HepG2 (cell line): ENCODE results near the gene SLC25A11. TPM values are rescaled to one million over a fixed set of nuclear protein-coding genes. Genes with fewer than 3 reads are reported as not detected.

Experiments
- HES4 ChIP-seq: sonication (generic); formaldehyde crosslinking; IDR thresholded peaks from 2 replicates; pipeline ENCODE4 v1.9.0; 2021; ENCODE audit warnings: mild to moderate bottlenecking, missing genetic modification reagents, borderline replicate concordance
- PCBP2 ChIP-seq: fragments of 200-400 bp; formaldehyde crosslinking; optimal IDR thresholded peaks from 2 replicates; pipeline ENCODE3; 2018; ENCODE audit warnings: low read length, low read depth; ENCODE audit not compliant: poor library complexity, severe bottlenecking
- PHF5A ChIP-seq: IDR thresholded peaks from one replicate; pipeline ENCODE4 v1.6.1; 2018; ENCODE audit warnings: low read depth, missing genetic modification reagents; ENCODE audit not compliant: unreplicated experiment
- REST ChIP-seq, 2 experiments: IDR thresholded peaks; 2 replicates each; pipeline ENCODE4 v1.6.1; 2011 to 2012; ENCODE audit warnings: low read length in 2 of 2, borderline replicate concordance in 1 of 2, low read depth in 1 of 2, mild to moderate bottlenecking in 1 of 2, moderate library complexity in 1 of 2
- REXO4 ChIP-seq: sonication (generic); formaldehyde crosslinking; IDR thresholded peaks from 2 replicates; pipeline ENCODE4 v1.8.0; 2022; ENCODE audit warnings: missing genetic modification reagents, mild to moderate bottlenecking, borderline replicate concordance
- SIN3A ChIP-seq: IDR thresholded peaks from 2 replicates; pipeline ENCODE4 v1.6.1; 2011; ENCODE audit warnings: low read depth, mild to moderate bottlenecking, control low read depth, low read length, borderline replicate concordance
- SMARCE1 ChIP-seq: fragments of 450-650 bp; IDR thresholded peaks from 2 replicates; pipeline ENCODE4 v1.6.1; 2017; ENCODE audit warnings: borderline replicate concordance
- SNAPC2 ChIP-seq: sonication (generic); formaldehyde crosslinking; IDR thresholded peaks from 2 replicates; pipeline ENCODE4 v1.8.1; 2022; ENCODE audit warnings: mild to moderate bottlenecking, missing genetic modification reagents
- SRF ChIP-seq: IDR thresholded peaks from 2 replicates; pipeline ENCODE4 v1.6.1; 2011; ENCODE audit warnings: mild to moderate bottlenecking, low read depth, low read length, moderate library complexity
- TFE3 ChIP-seq: IDR thresholded peaks from 2 replicates; pipeline ENCODE4 v1.6.1; 2016
- TOE1 ChIP-seq: sonication (generic); formaldehyde crosslinking; IDR thresholded peaks from 2 replicates; pipeline ENCODE4 v1.4.0; 2020; ENCODE audit warnings: mild to moderate bottlenecking, missing genetic modification reagents
- TRIM22 ChIP-seq: fragments of 450-650 bp; IDR thresholded peaks from 2 replicates; pipeline ENCODE4 v1.6.1; 2017
- ZFP91 ChIP-seq: sonication (generic); formaldehyde crosslinking; IDR thresholded peaks from 2 replicates; pipeline ENCODE4 v1.9.0; 2022; ENCODE audit warnings: missing genetic modification reagents, mild to moderate bottlenecking, borderline replicate concordance
- ZNF326 ChIP-seq: sonication (generic); formaldehyde crosslinking; IDR thresholded peaks from 2 replicates; pipeline ENCODE4 v1.4.0; 2020; ENCODE audit warnings: missing genetic modification reagents, borderline replicate concordance
- ZNF552 ChIP-seq: sonication (generic); formaldehyde crosslinking; IDR thresholded peaks from 2 replicates; pipeline ENCODE4 v1.9.0; 2022; ENCODE audit warnings: missing genetic modification reagents, mild to moderate bottlenecking, borderline replicate concordance
- ZNF563 ChIP-seq: sonication (generic); formaldehyde crosslinking; IDR thresholded peaks from 2 replicates; pipeline ENCODE4 v1.8.0; 2022; ENCODE audit warnings: mild to moderate bottlenecking, moderate library complexity, missing genetic modification reagents
- ZNF850 ChIP-seq: sonication (generic); formaldehyde crosslinking; conservative IDR thresholded peaks from 2 replicates; pipeline ENCODE4 v1.9.0; 2021; ENCODE audit warnings: mild to moderate bottlenecking, missing genetic modification reagents
- polyA plus RNA-seq, 8 experiments: library from polyadenylated mRNA; depleted of rRNA in 3 of 8; stranded (reverse) in 7 of 8; unstranded in 1 of 8; fragments of >200 nt; fragmentation: Illumina TruSeq in 4 of 8; extraction: Trizol in 4 of 8; gene quantifications; 2 replicates each; pipeline versions ENCODE4 v1.2.1 to v1.2.3, GENCODE V29; 2011 to 2016; ENCODE audit warnings: low read depth in 4 of 8, missing spikeins in 1 of 8, mixed read lengths in 1 of 8; ENCODE audit not compliant: insufficient read depth in 1 of 8
- total RNA-seq, 5 experiments: library from RNA; depleted of rRNA; stranded (reverse); fragments of >200 nt; fragmentation: Illumina TruSeq; extraction: Trizol; gene quantifications; 2 replicates each; pipeline ENCODE4 v1.2.3, GENCODE V29; 2016; ENCODE audit warnings: low read depth in 1 of 5
- TF ChIP-seq, protein P1 (sequence below): sonication (generic); formaldehyde crosslinking; conservative IDR thresholded peaks from 2 replicates; pipeline ENCODE4 v1.4.0; 2020; ENCODE audit warnings: missing genetic modification reagents

Gene SLC25A11
- total and polyA plus RNA-seq, 2 of the 13 experiments (the other 11 are each of a cell fraction or from before 2014, with no cell fraction given) = 35.4 to 47.2 TPM

DNA sequence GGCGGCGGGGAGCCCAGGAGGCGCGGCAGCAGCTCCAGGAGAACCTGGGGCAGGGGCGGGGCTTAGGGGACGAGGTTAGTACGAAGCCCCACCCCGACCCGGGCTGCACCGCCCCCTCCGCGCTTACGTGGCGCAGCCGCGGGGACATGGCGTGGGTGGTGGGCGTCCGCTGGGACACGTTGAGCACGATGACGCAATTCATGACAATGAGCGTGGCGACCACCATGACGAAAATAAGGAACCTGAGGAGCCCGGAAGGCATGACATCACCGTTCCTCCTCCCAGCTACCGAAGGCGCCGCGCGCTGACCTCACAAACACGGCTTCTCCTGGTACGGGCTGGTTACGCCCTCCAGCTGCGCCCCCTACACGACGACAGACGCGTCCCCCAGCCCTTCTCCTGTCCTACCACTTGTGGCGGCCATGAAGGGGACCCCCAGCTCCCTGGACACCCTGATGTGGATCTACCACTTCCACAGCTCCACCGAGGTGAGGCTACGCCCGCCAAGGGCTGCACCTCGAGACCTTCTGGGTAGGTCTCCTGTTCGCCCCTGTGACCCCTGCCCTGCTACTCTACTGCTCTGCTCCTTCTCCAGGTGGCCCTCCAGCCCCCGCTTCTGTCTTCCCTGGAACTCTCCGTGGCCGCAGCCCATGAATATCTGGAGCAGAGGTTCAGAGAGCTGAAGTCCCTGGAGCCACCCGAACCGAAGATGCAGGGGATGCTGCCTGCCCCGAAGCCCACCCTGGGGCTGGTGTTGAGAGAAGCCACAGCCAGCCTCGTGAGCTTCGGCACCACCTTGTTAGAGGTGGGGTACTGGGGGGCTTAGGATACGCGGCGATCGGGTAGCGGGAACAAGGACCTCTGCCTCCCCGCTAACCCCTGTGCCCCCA lies 40.3 kb downstream of the SLC25A11 start, which contains the start of gene C17orf107 (continued):
- TF ChIP-seq, protein P1, sequence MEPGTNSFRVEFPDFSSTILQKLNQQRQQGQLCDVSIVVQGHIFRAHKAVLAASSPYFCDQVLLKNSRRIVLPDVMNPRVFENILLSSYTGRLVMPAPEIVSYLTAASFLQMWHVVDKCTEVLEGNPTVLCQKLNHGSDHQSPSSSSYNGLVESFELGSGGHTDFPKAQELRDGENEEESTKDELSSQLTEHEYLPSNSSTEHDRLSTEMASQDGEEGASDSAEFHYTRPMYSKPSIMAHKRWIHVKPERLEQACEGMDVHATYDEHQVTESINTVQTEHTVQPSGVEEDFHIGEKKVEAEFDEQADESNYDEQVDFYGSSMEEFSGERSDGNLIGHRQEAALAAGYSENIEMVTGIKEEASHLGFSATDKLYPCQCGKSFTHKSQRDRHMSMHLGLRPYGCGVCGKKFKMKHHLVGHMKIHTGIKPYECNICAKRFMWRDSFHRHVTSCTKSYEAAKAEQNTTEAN = no peak
- TF ChIP-seq ZNF850 (CRISPR knock-in tag) (no peak), ZNF563 (no peak), ZFP91 (CRISPR knock-in tag) (0 out of 2 replicates have a peak, but pooled peaks have one; percentile 14), PHF5A (no peak), ZNF326 (no peak), SMARCE1 (no peak), SNAPC2 (CRISPR knock-in tag) (no peak), PCBP2 (no peak), ZNF552 (no peak), TFE3 (no peak), SIN3A (no peak), REST (IDR thresholded peaks at IDR 0.05; ENCODE audit: borderline replicate concordance in 1 of 2, low read depth in 1 of 2, low read length in 2 of 2) (no peak), TOE1 (CRISPR knock-in tag) (no peak), TRIM22 (no peak), REXO4 (CRISPR knock-in tag) (no peak), SRF (no peak), HES4 (CRISPR knock-in tag) (no peak)
